H9 (cell line): ENCODE results near the gene ATF6. TPM values are rescaled to one million over a fixed set of nuclear protein-coding genes. Genes with fewer than 3 reads are reported as not detected.

Experiments used
- DNase-seq: peaks from one replicate; pipeline ENCODE4 v3.0.0-alpha.2; 2017
- H2AFZ ChIP-seq: one replicate; pipeline ENCODE4 v1.6.1; 2013; ENCODE audit warnings: mild to moderate bottlenecking, low read length, control low read depth, moderate library complexity
- H2AK5ac ChIP-seq: 2 replicates; pipeline ENCODE4 v1.6.1; 2013; ENCODE audit warnings: low read length, control low read depth, mixed read lengths; ENCODE audit not compliant: insufficient read length
- H2BK120ac ChIP-seq: one replicate; pipeline ENCODE4 v1.6.1; 2013; ENCODE audit warnings: low read depth, mild to moderate bottlenecking, low read length, control low read depth, inconsistent platforms; ENCODE audit not compliant: poor library complexity, severe bottlenecking
- H2BK12ac ChIP-seq: 2 replicates; pipeline ENCODE4 v1.6.1; 2013; ENCODE audit warnings: low read length, control low read depth, mixed read lengths, low read depth; ENCODE audit not compliant: insufficient read length
- H2BK15ac ChIP-seq: 2 replicates; pipeline ENCODE4 v1.6.1; 2013; ENCODE audit warnings: low read depth, low read length, control low read depth
- H2BK20ac ChIP-seq: one replicate; pipeline ENCODE4 v1.6.1; 2013; ENCODE audit warnings: low read depth, mild to moderate bottlenecking, low read length, control low read depth, inconsistent platforms; ENCODE audit not compliant: poor library complexity, severe bottlenecking
- H2BK5ac ChIP-seq: 2 replicates; pipeline ENCODE4 v1.6.1; 2013; ENCODE audit warnings: low read length, control low read depth, mixed read lengths; ENCODE audit not compliant: insufficient read length
- H3K14ac ChIP-seq: 2 replicates; pipeline ENCODE4 v1.6.1; 2013; ENCODE audit warnings: low read length, control low read depth; ENCODE audit not compliant: insufficient read depth
- H3K18ac ChIP-seq: 2 replicates; pipeline ENCODE4 v1.6.1; 2013; ENCODE audit warnings: low read depth, mild to moderate bottlenecking, mixed read lengths, low read length, control low read depth; ENCODE audit not compliant: insufficient read length
- H3K23ac ChIP-seq: 2 replicates; pipeline ENCODE4 v1.6.1; 2013; ENCODE audit warnings: low read length, control low read depth, mixed read lengths, low read depth; ENCODE audit not compliant: insufficient read length
- H3K23me2 ChIP-seq: 2 replicates; pipeline ENCODE4 v1.6.1; 2013; ENCODE audit warnings: low read depth, mild to moderate bottlenecking, mixed read lengths, low read length, control low read depth; ENCODE audit not compliant: insufficient read length, poor library complexity, severe bottlenecking
- H3K27ac ChIP-seq: 2 replicates; pipeline ENCODE4 v1.5.1; 2013; ENCODE audit warnings: low read length, control low read depth, mixed read lengths, low read depth; ENCODE audit not compliant: insufficient read length
- H3K27me3 ChIP-seq: 2 replicates; pipeline ENCODE4 v1.6.1; 2013; ENCODE audit warnings: low read length, control low read depth, inconsistent platforms; ENCODE audit not compliant: insufficient read depth
- H3K4ac ChIP-seq: 2 replicates; pipeline ENCODE4 v1.6.1; 2013; ENCODE audit warnings: low read depth, mild to moderate bottlenecking, control low read depth, inconsistent platforms, low read length, moderate library complexity
- H3K4me1 ChIP-seq: 2 replicates; pipeline ENCODE4 v1.6.1; 2013; ENCODE audit warnings: low read length, control low read depth, inconsistent platforms; ENCODE audit not compliant: insufficient read depth
- H3K4me2 ChIP-seq: 2 replicates; pipeline ENCODE4 v1.6.1; 2013; ENCODE audit warnings: low read length, control low read depth, mixed read lengths; ENCODE audit not compliant: insufficient read length, insufficient read depth
- H3K56ac ChIP-seq: 2 replicates; pipeline ENCODE4 v1.6.1; 2013; ENCODE audit warnings: low read depth, mild to moderate bottlenecking, mixed read lengths, low read length, control low read depth; ENCODE audit not compliant: insufficient read length
- H3K79me1 ChIP-seq: 2 replicates; pipeline ENCODE4 v1.6.1; 2013; ENCODE audit warnings: low read depth, mild to moderate bottlenecking, moderate library complexity, low read length, control low read depth, inconsistent platforms; ENCODE audit not compliant: insufficient read depth, poor library complexity, severe bottlenecking
- H3K79me2 ChIP-seq: 2 replicates; pipeline ENCODE4 v1.6.1; 2013; ENCODE audit warnings: low read length, control low read depth, inconsistent platforms; ENCODE audit not compliant: insufficient read depth
- H3K9ac ChIP-seq: 2 replicates; pipeline ENCODE4 v1.6.1; 2013; ENCODE audit warnings: low read length, control low read depth, mixed read lengths; ENCODE audit not compliant: insufficient read length; ENCODE audit errors: extremely low read depth
- H3K9me3 ChIP-seq: one replicate; pipeline ENCODE4 v1.6.1; 2013; ENCODE audit warnings: low read depth, low read length, inconsistent platforms; ENCODE audit not compliant: control insufficient read depth
- H3T11ph ChIP-seq: one replicate; pipeline ENCODE4 v1.6.1; 2013; ENCODE audit warnings: mild to moderate bottlenecking, low read length, control low read depth, inconsistent platforms
- H4K20me1 ChIP-seq: one replicate; pipeline ENCODE4 v1.6.1; 2013; ENCODE audit not compliant: control insufficient read depth, insufficient read length, insufficient read depth
- H4K5ac ChIP-seq: 2 replicates; pipeline ENCODE4 v1.6.1; 2013; ENCODE audit warnings: low read depth, mild to moderate bottlenecking, mixed read lengths, low read length, control low read depth; ENCODE audit not compliant: insufficient read length
- H4K8ac ChIP-seq: replicated peaks from 2 replicates; pipeline ENCODE4 v1.6.1; 2013; ENCODE audit warnings: low read length, control low read depth, mixed read lengths, low read depth; ENCODE audit not compliant: insufficient read length
- H4K91ac ChIP-seq: 2 replicates; pipeline ENCODE4 v1.6.1; 2013; ENCODE audit warnings: low read depth, mild to moderate bottlenecking, moderate library complexity, mixed read lengths, low read length, control low read depth; ENCODE audit not compliant: insufficient read length
- H3K27ac Mint-ChIP-seq, 3 experiments: 2 replicates in 2 of 3; 3 replicates in 1 of 3; pipeline ENCODE4 v1.8.0; 2020 to 2021; ENCODE audit warnings: mixed read lengths in 3 of 3, mild to moderate bottlenecking in 1 of 3, moderate library complexity in 1 of 3
- H3K27me3 Mint-ChIP-seq: 2 replicates; pipeline ENCODE4 v1.8.0; 2021; ENCODE audit warnings: low read depth, mild to moderate bottlenecking, moderate library complexity, mixed read lengths
- H3K36me3 Mint-ChIP-seq, 3 experiments: 2 replicates in 2 of 3; 3 replicates in 1 of 3; pipeline ENCODE4 v1.8.0; 2020 to 2021; ENCODE audit warnings: low read depth in 3 of 3, mixed read lengths in 3 of 3; ENCODE audit not compliant: insufficient read depth in 1 of 3
- H3K4me1 Mint-ChIP-seq, 2 experiments: 2 replicates each; pipeline ENCODE4 v1.8.0; 2020; ENCODE audit warnings: mixed read lengths in 2 of 2
- H3K4me3 Mint-ChIP-seq, 2 experiments: 2 replicates in 1 of 2; 3 replicates in 1 of 2; pipeline ENCODE4 v1.8.0; 2020 to 2021; ENCODE audit warnings: mild to moderate bottlenecking in 2 of 2, mixed read lengths in 2 of 2, moderate library complexity in 1 of 2
- H3K9me3 Mint-ChIP-seq, 2 experiments: 2 replicates in 1 of 2; 3 replicates in 1 of 2; pipeline ENCODE4 v1.8.0; 2020; ENCODE audit warnings: mild to moderate bottlenecking in 2 of 2, mixed read lengths in 2 of 2, moderate library complexity in 1 of 2
- WGBS: extraction: QIAGEN DNeasy Blood & Tissue Kit; methylation state at CpG from one replicate; pipeline ENCODE4 v1.1.7; 2013; ENCODE audit warnings: missing lambda C conversion rate, low lambda C conversion rate, mixed read lengths; ENCODE audit not compliant: insufficient read length; ENCODE audit errors: extremely low coverage; 5-methylcytosine and 5-hydroxymethylcytosine counted together
- total RNA-seq: library from RNA; stranded (reverse); gene quantifications from 2 replicates; pipeline ENCODE4 v1.2.1, GENCODE V29; 2021
- TF ChIP-seq, protein P1 (sequence below): fragments of 200-600 bp; sonication (generic); conservative IDR thresholded peaks from 3 replicates; pipeline ENCODE4 v1.8.0; 2021; ENCODE audit warnings: antibody characterized with exemption, mild to moderate bottlenecking

The ATF6 gene
- total RNA-seq, 1 experiment from 2014 or later, result 11.2 TPM

DNA sequence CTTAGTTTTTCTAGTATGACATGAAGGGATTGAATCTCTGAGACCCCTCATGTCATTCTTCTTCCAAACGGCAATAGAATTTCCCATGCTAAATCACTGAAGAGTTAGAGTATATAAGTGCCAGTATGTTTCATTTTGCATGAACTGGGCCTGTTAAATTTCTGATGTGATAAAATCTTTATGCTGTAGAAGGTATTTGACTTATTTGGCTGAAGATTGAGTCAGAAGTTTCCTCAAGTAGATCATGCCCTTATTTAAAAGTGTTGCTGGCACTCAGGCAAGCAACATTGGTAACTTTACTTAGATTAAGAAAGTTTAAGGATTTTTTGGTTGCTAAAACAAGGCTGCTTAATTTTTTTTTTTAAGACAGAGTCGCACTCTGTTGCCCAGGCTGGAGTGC lies 13.3 kb downstream of the ATF6 start:
- Histone ChIP-seq H3K79me2 (no peaks in the 10 kb centered on the region), H3K4me2 (no peak overlapping the region), H4K5ac (no peak overlapping the region), H3T11ph (no peak overlapping the region), H3K79me1 (no peaks in the 10 kb centered on the region), H3K56ac (no peak overlapping the region), H4K20me1 (no peaks in the 10 kb centered on the region), H3K9ac (no peak overlapping the region), H3K14ac (no peak overlapping the region), H2AFZ (no peak overlapping the region), H3K23me2 (no peaks in the 10 kb centered on the region), H2BK5ac (no peak overlapping the region), H3K4me1 (no peaks in the 10 kb centered on the region), H3K4ac (no peak overlapping the region), H2BK15ac (no peak overlapping the region), H2BK120ac (no peak overlapping the region), H4K8ac (no peak overlapping the region), H2BK12ac (no peak overlapping the region), H3K23ac (no peak overlapping the region), H3K9me3 (no peaks in the 10 kb centered on the region), H3K18ac (no peak overlapping the region), H2AK5ac (no peak overlapping the region), H2BK20ac (no peak overlapping the region), H4K91ac (no peak overlapping the region), H3K27ac (no peak overlapping the region), H3K27me3 (no peaks in the 10 kb centered on the region)
- Mint-ChIP-seq H3K4me3 (no peak overlapping the region), H3K4me1 (no peaks in the 10 kb centered on the region), H3K36me3 (0 out of 7 replicates have a peak, but pooled peaks cover 0 to 2% (median 0%) of the 10 kb centered on the region in 3 experiments), H3K9me3 (no peaks in the 10 kb centered on the region), H3K27ac (no peak overlapping the region), H3K27me3 (no peaks in the 10 kb centered on the region)
- DNase-seq, result no peak
- TF ChIP-seq, protein P1, sequence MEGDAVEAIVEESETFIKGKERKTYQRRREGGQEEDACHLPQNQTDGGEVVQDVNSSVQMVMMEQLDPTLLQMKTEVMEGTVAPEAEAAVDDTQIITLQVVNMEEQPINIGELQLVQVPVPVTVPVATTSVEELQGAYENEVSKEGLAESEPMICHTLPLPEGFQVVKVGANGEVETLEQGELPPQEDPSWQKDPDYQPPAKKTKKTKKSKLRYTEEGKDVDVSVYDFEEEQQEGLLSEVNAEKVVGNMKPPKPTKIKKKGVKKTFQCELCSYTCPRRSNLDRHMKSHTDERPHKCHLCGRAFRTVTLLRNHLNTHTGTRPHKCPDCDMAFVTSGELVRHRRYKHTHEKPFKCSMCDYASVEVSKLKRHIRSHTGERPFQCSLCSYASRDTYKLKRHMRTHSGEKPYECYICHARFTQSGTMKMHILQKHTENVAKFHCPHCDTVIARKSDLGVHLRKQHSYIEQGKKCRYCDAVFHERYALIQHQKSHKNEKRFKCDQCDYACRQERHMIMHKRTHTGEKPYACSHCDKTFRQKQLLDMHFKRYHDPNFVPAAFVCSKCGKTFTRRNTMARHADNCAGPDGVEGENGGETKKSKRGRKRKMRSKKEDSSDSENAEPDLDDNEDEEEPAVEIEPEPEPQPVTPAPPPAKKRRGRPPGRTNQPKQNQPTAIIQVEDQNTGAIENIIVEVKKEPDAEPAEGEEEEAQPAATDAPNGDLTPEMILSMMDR, result no peak
- no CpG with 5 or more reads among the region's 2 CpGs for WGBS
